GM23338 (cell line): ENCODE results near the gene NELFB. TPM values are rescaled to one million over a fixed set of nuclear protein-coding genes. Genes with fewer than 3 reads are reported as not detected.

Experiments used
- ATAC-seq: fragments of 200-7000 bp; cut with Tn5 transposase; 3 replicates; pipeline ENCODE4 v1.9.1; 2020
- DNase-seq: peaks from one replicate; pipeline ENCODE4 v3.0.0-alpha.2; 2015; ENCODE audit warnings: low spot score
- H2AFZ ChIP-seq: fragments of 200-600 bp; sonication (generic); 2 replicates; pipeline ENCODE4 v1.8.0; 2016; ENCODE audit warnings: antibody characterized with exemption, mild to moderate bottlenecking, moderate library complexity
- H3F3A ChIP-seq: fragments of 200-600 bp; sonication (generic); replicated peaks from 2 replicates; pipeline ENCODE4 v1.8.0; 2017; ENCODE audit warnings: antibody characterized with exemption, mixed run types, low read depth
- H3K27ac ChIP-seq: fragments of 200-600 bp; sonication (generic); 2 replicates; pipeline ENCODE4 v1.6.1; 2016; ENCODE audit warnings: low read depth
- H3K27me3 ChIP-seq: fragments of 200-600 bp; sonication (generic); 2 replicates; pipeline ENCODE4 v1.8.0; 2016; ENCODE audit warnings: mild to moderate bottlenecking, mixed run types, moderate library complexity; ENCODE audit not compliant: insufficient read depth
- H3K36me3 ChIP-seq: fragments of 200-600 bp; sonication (generic); 2 replicates; pipeline ENCODE4 v1.8.0; 2016; ENCODE audit warnings: mild to moderate bottlenecking; ENCODE audit not compliant: insufficient read depth
- H3K4me1 ChIP-seq: fragments of 200-600 bp; sonication (generic); 2 replicates; pipeline ENCODE4 v1.8.0; 2016; ENCODE audit warnings: mild to moderate bottlenecking, moderate library complexity; ENCODE audit not compliant: insufficient read depth
- H3K4me2 ChIP-seq: fragments of 200-600 bp; sonication (generic); 2 replicates; pipeline ENCODE4 v1.7.1; 2017; ENCODE audit warnings: mixed run types
- H3K4me3 ChIP-seq: fragments of 200-600 bp; sonication (generic); 2 replicates; pipeline ENCODE4 v1.6.1; 2016; ENCODE audit warnings: mixed run types
- H3K79me2 ChIP-seq: fragments of 200-600 bp; sonication (generic); replicated peaks from 2 replicates; pipeline ENCODE4 v1.8.0; 2017; ENCODE audit warnings: mild to moderate bottlenecking; ENCODE audit not compliant: insufficient read depth
- H3K9me2 ChIP-seq: fragments of 200-600 bp; sonication (generic); 2 replicates; pipeline ENCODE4 v1.8.0; 2017; ENCODE audit not compliant: insufficient read depth
- H4K20me1 ChIP-seq: fragments of 200-600 bp; sonication (generic); replicated peaks from 2 replicates; pipeline ENCODE4 v1.8.0; 2017; ENCODE audit warnings: mild to moderate bottlenecking; ENCODE audit not compliant: insufficient read depth
- H3K27ac Mint-ChIP-seq: 2 replicates; pipeline ENCODE4 v1.8.0; 2020; ENCODE audit warnings: inconsistent platforms, mild to moderate bottlenecking, moderate library complexity, mixed read lengths
- H3K27me3 Mint-ChIP-seq: 3 replicates; pipeline ENCODE4 v1.8.0; 2022; ENCODE audit warnings: low read depth, mild to moderate bottlenecking, moderate library complexity, mixed read lengths, inconsistent platforms; ENCODE audit not compliant: insufficient read depth, poor library complexity
- H3K36me3 Mint-ChIP-seq: 3 replicates; pipeline ENCODE4 v1.8.0; 2021; ENCODE audit warnings: low read depth, mild to moderate bottlenecking, inconsistent platforms, moderate library complexity, mixed read lengths
- H3K4me1 Mint-ChIP-seq: 3 replicates; pipeline ENCODE4 v1.8.0; 2020; ENCODE audit warnings: mild to moderate bottlenecking, inconsistent platforms, mixed read lengths
- H3K4me3 Mint-ChIP-seq: 3 replicates; pipeline ENCODE4 v1.8.0; 2021; ENCODE audit warnings: moderate library complexity, mild to moderate bottlenecking, inconsistent platforms, mixed read lengths
- H3K9me3 Mint-ChIP-seq: 3 replicates; pipeline ENCODE4 v1.8.0; 2020; ENCODE audit warnings: moderate library complexity, mild to moderate bottlenecking, inconsistent platforms, mixed read lengths
- ETS1 ChIP-seq: IDR thresholded peaks from 2 replicates; pipeline ENCODE4 v1.6.1; 2016; ENCODE audit warnings: antibody characterized with exemption
- EZH2phosphoT487 ChIP-seq: fragments of 200-600 bp; sonication (generic); IDR thresholded peaks from one replicate; pipeline ENCODE4 v1.8.1; 2018; ENCODE audit warnings: antibody characterized with exemption; ENCODE audit not compliant: unreplicated experiment
- JUNB ChIP-seq: IDR thresholded peaks from one replicate; pipeline ENCODE4 v1.6.1; 2016; ENCODE audit warnings: antibody characterized with exemption; ENCODE audit not compliant: unreplicated experiment
- NANOG ChIP-seq: IDR thresholded peaks from 2 replicates; pipeline ENCODE4 v1.6.1; 2016; ENCODE audit warnings: antibody characterized with exemption, borderline replicate concordance
- POLR2AphosphoS5 ChIP-seq: IDR thresholded peaks from 2 replicates; pipeline ENCODE4 v1.6.1; 2016; ENCODE audit warnings: antibody characterized with exemption, low read depth
- STAT1 ChIP-seq: IDR thresholded peaks from one replicate; pipeline ENCODE4 v1.6.1; 2016; ENCODE audit warnings: antibody characterized with exemption; ENCODE audit not compliant: unreplicated experiment
- ZNF331 ChIP-seq: fragments of 250-450 bp; sonication (Bioruptor Pico); IDR thresholded peaks from 2 replicates; pipeline ENCODE4 v1.5.0; 2020; ENCODE audit warnings: low read depth, mild to moderate bottlenecking, moderate library complexity
- polyA plus RNA-seq: library from polyadenylated mRNA; unstranded; fragments of >200 nt; fragmentation: Nextera tagmentation; extraction: Ambion mirVana; gene quantifications from 2 replicates; pipeline ENCODE4 v1.2.1, GENCODE V29; 2016
- total RNA-seq: library from RNA; depleted of rRNA; stranded (reverse); fragments of >200 nt; shearing (Covaris generic); gene quantifications from 2 replicates; pipeline ENCODE4 v1.2.3, GENCODE V29; 2014
- TF ChIP-seq, protein P1 (sequence below): fragments of 250-450 bp; sonication (Bioruptor Pico); IDR thresholded peaks from 2 replicates; pipeline ENCODE4 v1.5.0; 2020; ENCODE audit warnings: mild to moderate bottlenecking, moderate library complexity

Gene NELFB
- total and polyA plus RNA-seq, 2 experiments from 2014 or later: 30.0 to 97.3 TPM

DNA sequence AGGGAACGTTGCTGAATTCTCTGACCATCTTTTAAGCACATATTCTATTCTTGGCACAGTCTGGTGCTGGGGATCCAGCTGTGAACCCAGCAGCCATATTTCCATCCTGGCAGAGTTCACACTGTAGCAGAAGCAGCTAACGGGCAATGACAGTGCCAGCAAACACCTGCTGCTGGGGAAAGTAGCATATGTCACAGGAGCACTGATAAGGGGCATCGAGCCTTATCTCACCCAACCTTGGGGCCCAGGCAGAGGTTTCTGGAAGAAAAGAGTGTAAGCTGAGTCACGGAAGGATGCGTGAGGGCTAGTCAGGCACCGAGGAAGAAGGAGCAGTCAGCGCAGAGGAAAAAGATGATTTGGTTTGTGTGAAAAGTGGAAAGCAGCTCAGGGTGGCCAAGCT lies 48.5 kb upstream of the NELFB start (continued):
- TF ChIP-seq, protein P1, sequence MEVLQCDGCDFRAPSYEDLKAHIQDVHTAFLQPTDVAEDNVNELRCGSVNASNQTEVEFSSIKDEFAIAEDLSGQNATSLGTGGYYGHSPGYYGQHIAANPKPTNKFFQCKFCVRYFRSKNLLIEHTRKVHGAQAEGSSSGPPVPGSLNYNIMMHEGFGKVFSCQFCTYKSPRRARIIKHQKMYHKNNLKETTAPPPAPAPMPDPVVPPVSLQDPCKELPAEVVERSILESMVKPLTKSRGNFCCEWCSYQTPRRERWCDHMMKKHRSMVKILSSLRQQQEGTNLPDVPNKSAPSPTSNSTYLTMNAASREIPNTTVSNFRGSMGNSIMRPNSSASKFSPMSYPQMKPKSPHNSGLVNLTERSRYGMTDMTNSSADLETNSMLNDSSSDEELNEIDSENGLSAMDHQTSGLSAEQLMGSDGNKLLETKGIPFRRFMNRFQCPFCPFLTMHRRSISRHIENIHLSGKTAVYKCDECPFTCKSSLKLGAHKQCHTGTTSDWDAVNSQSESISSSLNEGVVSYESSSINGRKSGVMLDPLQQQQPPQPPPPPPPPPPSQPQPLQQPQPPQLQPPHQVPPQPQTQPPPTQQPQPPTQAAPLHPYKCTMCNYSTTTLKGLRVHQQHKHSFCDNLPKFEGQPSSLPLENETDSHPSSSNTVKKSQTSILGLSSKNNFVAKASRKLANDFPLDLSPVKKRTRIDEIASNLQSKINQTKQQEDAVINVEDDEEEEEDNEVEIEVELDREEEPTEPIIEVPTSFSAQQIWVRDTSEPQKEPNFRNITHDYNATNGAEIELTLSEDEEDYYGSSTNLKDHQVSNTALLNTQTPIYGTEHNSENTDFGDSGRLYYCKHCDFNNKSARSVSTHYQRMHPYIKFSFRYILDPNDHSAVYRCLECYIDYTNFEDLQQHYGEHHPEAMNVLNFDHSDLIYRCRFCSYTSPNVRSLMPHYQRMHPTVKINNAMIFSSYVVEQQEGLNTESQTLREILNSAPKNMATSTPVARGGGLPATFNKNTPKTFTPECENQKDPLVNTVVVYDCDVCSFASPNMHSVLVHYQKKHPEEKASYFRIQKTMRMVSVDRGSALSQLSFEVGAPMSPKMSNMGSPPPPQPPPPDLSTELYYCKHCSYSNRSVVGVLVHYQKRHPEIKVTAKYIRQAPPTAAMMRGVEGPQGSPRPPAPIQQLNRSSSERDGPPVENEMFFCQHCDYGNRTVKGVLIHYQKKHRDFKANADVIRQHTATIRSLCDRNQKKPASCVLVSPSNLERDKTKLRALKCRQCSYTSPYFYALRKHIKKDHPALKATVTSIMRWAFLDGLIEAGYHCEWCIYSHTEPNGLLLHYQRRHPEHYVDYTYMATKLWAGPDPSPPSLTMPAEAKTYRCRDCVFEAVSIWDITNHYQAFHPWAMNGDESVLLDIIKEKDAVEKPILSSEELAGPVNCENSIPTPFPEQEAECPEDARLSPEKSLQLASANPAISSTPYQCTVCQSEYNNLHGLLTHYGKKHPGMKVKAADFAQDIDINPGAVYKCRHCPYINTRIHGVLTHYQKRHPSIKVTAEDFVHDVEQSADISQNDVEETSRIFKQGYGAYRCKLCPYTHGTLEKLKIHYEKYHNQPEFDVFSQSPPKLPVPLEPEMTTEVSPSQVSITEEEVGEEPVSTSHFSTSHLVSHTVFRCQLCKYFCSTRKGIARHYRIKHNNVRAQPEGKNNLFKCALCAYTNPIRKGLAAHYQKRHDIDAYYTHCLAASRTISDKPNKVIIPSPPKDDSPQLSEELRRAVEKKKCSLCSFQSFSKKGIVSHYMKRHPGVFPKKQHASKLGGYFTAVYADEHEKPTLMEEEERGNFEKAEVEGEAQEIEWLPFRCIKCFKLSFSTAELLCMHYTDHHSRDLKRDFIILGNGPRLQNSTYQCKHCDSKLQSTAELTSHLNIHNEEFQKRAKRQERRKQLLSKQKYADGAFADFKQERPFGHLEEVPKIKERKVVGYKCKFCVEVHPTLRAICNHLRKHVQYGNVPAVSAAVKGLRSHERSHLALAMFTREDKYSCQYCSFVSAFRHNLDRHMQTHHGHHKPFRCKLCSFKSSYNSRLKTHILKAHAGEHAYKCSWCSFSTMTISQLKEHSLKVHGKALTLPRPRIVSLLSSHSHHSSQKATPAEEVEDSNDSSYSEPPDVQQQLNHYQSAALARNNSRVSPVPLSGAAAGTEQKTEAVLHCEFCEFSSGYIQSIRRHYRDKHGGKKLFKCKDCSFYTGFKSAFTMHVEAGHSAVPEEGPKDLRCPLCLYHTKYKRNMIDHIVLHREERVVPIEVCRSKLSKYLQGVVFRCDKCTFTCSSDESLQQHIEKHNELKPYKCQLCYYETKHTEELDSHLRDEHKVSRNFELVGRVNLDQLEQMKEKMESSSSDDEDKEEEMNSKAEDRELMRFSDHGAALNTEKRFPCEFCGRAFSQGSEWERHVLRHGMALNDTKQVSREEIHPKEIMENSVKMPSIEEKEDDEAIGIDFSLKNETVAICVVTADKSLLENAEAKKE (CRISPR knock-in tag): no peak
- no peak for TF ChIP-seq STAT1

DNA sequence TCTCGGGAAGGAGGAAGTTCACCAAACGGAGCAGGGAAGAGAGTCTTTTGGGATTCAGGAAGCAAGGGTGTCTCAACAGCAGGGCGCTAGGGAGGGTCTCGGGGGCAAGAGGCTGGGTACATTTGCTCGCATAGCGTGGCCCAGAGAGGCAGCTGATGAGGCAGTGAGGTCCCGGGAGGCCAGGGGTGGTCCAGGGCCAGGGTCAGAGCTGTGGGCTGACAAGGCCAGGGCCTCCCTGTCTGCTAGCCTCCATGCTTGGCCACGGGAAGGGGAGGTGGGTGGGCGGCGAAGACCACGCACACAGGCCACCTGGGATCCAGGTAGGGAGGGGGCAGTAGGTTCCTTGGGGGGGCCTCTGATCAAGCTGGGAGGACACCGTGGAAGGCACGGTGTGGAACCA lies 43.6 kb upstream of the NELFB start:
- ATAC-seq (no peak), DNase-seq (no peak)
- peaks cover 3% of the 10 kb centered on the region; the same call in 1 of the 2 replicates for H4K20me1 ChIP-seq
- no peak for TF ChIP-seq EZH2phosphoT487
- no peak for TF ChIP-seq ETS1
- TF ChIP-seq POLR2AphosphoS5: no peak
- TF ChIP-seq NANOG: no peak
- TF ChIP-seq ZNF331 (CRISPR knock-in tag): no peak
- TF ChIP-seq STAT1: no peak
- no peak for TF ChIP-seq JUNB
- TF ChIP-seq, protein P1 (CRISPR knock-in tag): no peak
- no peak overlapping the region for H2AFZ ChIP-seq
- Mint-ChIP-seq H3K27ac (no peak overlapping the region), H3K36me3 (peaks cover 32% of the 10 kb centered on the region), H3K4me1 (peaks cover 10% of the 10 kb centered on the region), H3K9me3 (no peaks in the 10 kb centered on the region; the same call in 2 of the 3 replicates), H3K27me3 (peaks cover 5% of the 10 kb centered on the region), H3K4me3 (no peak overlapping the region)
- peaks cover 4% of the 10 kb centered on the region; the same call in 1 of the 2 replicates for H3F3A ChIP-seq
- no peaks in the 10 kb centered on the region for H3K27me3 ChIP-seq
- no peaks in the 10 kb centered on the region for H3K9me2 ChIP-seq
- H3K79me2 ChIP-seq: peaks cover 3% of the 10 kb centered on the region
- H3K4me2 ChIP-seq: no peak overlapping the region
- peaks cover 4% of the 10 kb centered on the region; the same call in 1 of the 2 replicates for H3K4me1 ChIP-seq
- no peak overlapping the region for H3K4me3 ChIP-seq
- H3K36me3 ChIP-seq: no peaks in the 10 kb centered on the region
- no peak overlapping the region for H3K27ac ChIP-seq
